Parathyroid adenoma (tissue), 2 donors: Measurements from ENCODE around the gene ZNF319.

Experiments
- H2AFZ ChIP-seq: fragments of 300-600 bp; sonication (generic); one replicate; pipeline ENCODE4 v1.7.0; 2017; ENCODE audit warnings: antibody characterized with exemption, mild to moderate bottlenecking
- H3K27ac ChIP-seq: fragments of 300-600 bp; sonication (generic); one replicate; pipeline ENCODE4 v1.7.0; 2017
- H3K27me3 ChIP-seq: fragments of 300-600 bp; sonication (generic); one replicate; pipeline ENCODE4 v1.7.0; 2017; ENCODE audit warnings: low read length; ENCODE audit not compliant: control insufficient read depth, insufficient read depth
- H3K36me3 ChIP-seq: fragments of 300-600 bp; sonication (generic); one replicate; pipeline ENCODE4 v1.7.0; 2017; ENCODE audit warnings: low read length; ENCODE audit not compliant: control insufficient read depth, insufficient read depth
- H3K4me1 ChIP-seq: fragments of 300-600 bp; sonication (generic); one replicate; pipeline ENCODE4 v1.7.0; 2017; ENCODE audit warnings: control low read depth
- H3K4me2 ChIP-seq: fragments of 300-600 bp; sonication (generic); one replicate; pipeline ENCODE4 v1.7.0; 2017; ENCODE audit warnings: low read length
- H3K4me3 ChIP-seq: fragments of 300-600 bp; sonication (generic); one replicate; pipeline ENCODE4 v1.7.0; 2017; ENCODE audit warnings: low read depth, low read length
- H3K79me2 ChIP-seq: fragments of 300-600 bp; sonication (generic); one replicate; pipeline ENCODE4 v1.7.0; 2017; ENCODE audit warnings: control low read depth
- H3K9ac ChIP-seq: fragments of 300-600 bp; sonication (generic); one replicate; pipeline ENCODE4 v1.7.0; 2017; ENCODE audit warnings: mild to moderate bottlenecking
- H3K9me3 ChIP-seq: fragments of 300-600 bp; sonication (generic); one replicate; pipeline ENCODE4 v1.7.0; 2017; ENCODE audit warnings: low read length; ENCODE audit not compliant: control insufficient read depth
- CTCF ChIP-seq: fragments of 300-600 bp; sonication (generic); IDR thresholded peaks from one replicate; pipeline ENCODE4 v1.7.0; 2017; ENCODE audit warnings: antibody characterized with exemption, mild to moderate bottlenecking
- donor health status: primary hyperparathyroidism.

The ZNF319 gene

GRCh38 chr16:57971848-57972247 is 28.6 kb downstream of the ZNF319 start:
- Histone ChIP-seq H3K27me3 (no peaks in the 10 kb centered on the region), H3K9me3 (no peaks in the 10 kb centered on the region), H3K79me2 (no peaks in the 10 kb centered on the region), H3K4me1 (no peaks in the 10 kb centered on the region), H2AFZ (no peak overlapping the region), H3K27ac (no peak overlapping the region), H3K4me2 (no peak overlapping the region), H3K36me3 (no peaks in the 10 kb centered on the region), H3K4me3 (no peak overlapping the region), H3K9ac (no peak overlapping the region)
- no peak for TF ChIP-seq CTCF

- TF ChIP-seq CTCF, result no peak
- Histone ChIP-seq H3K79me2 (no peaks in the 10 kb centered on the region), H3K27me3 (no peaks in the 10 kb centered on the region)
Observed at GRCh38 chr16:57970970-57971369, 29.5 kb downstream of the ZNF319 start, which contains the start of gene CNGB1. TSS of gene CNGB1 (minus strand) at chr16:57971128. CDS start at chr16:57967286, 3,842 bp downstream.

GRCh38 chr16:57970319-57970718 is 30.2 kb downstream of the ZNF319 start:
- Histone ChIP-seq H3K27ac (no peak overlapping the region), H3K9me3 (no peaks in the 10 kb centered on the region), H2AFZ (no peak overlapping the region), H3K9ac (no peak overlapping the region), H3K27me3 (no peaks in the 10 kb centered on the region), H3K36me3 (no peaks in the 10 kb centered on the region), H3K4me2 (no peak overlapping the region), H3K79me2 (no peaks in the 10 kb centered on the region), H3K4me3 (no peak overlapping the region), H3K4me1 (no peaks in the 10 kb centered on the region)
- no peak for TF ChIP-seq CTCF

More at GRCh38 chr16:57970970-57971369, 29.5 kb downstream of the ZNF319 start, which contains the start of gene CNGB1:
- Histone ChIP-seq H2AFZ (no peak within 1 kb of the TSS), H3K9me3 (no peaks in the 10 kb centered on the region), H3K9ac (no peak within 1 kb of the TSS), H3K27ac (no peak within 1 kb of the TSS), H3K36me3 (no peaks in the 10 kb centered on the region), H3K4me3 (no peak within 1 kb of the TSS), H3K4me2 (no peak within 1 kb of the TSS), H3K4me1 (no peaks in the 10 kb centered on the region)

- no peaks in the 10 kb centered on the region for H3K27me3 ChIP-seq
- no peaks in the 10 kb centered on the region for H3K79me2 ChIP-seq
- no peak for TF ChIP-seq CTCF
- no peak overlapping the region for H3K4me3 ChIP-seq
- no peaks in the 10 kb centered on the region for H3K36me3 ChIP-seq
- H3K9ac ChIP-seq, result no peak overlapping the region
- no peaks in the 10 kb centered on the region for H3K9me3 ChIP-seq
- H3K4me2 ChIP-seq, result no peak overlapping the region
- no peak overlapping the region for H2AFZ ChIP-seq
- H3K27ac ChIP-seq, result no peak overlapping the region
- no peaks in the 10 kb centered on the region for H3K4me1 ChIP-seq
Observed at GRCh38 chr16:57969451-57970123, 30.9 kb downstream of the ZNF319 start.

GRCh38 chr16:57967916-57968315 is 32.6 kb downstream of the ZNF319 start:
- H3K4me3 ChIP-seq, result no peak overlapping the region
- TF ChIP-seq CTCF, result no peak
- H3K36me3 ChIP-seq, result no peaks in the 10 kb centered on the region
- no peak overlapping the region for H3K9ac ChIP-seq
- no peak overlapping the region for H3K27ac ChIP-seq
- H3K9me3 ChIP-seq, result no peaks in the 10 kb centered on the region
- no peak overlapping the region for H2AFZ ChIP-seq
- H3K79me2 ChIP-seq, result no peaks in the 10 kb centered on the region
- no peaks in the 10 kb centered on the region for H3K4me1 ChIP-seq
- no peaks in the 10 kb centered on the region for H3K27me3 ChIP-seq
- no peak overlapping the region for H3K4me2 ChIP-seq
